ENCODE data around the gene CTXN1.
"Not testable (repeated sequence)": the region's sequence is repeated elsewhere in the genome, so short reads cannot be mapped to it uniquely, and the experiment has no call there.

CTXN1 gene

DNA sequence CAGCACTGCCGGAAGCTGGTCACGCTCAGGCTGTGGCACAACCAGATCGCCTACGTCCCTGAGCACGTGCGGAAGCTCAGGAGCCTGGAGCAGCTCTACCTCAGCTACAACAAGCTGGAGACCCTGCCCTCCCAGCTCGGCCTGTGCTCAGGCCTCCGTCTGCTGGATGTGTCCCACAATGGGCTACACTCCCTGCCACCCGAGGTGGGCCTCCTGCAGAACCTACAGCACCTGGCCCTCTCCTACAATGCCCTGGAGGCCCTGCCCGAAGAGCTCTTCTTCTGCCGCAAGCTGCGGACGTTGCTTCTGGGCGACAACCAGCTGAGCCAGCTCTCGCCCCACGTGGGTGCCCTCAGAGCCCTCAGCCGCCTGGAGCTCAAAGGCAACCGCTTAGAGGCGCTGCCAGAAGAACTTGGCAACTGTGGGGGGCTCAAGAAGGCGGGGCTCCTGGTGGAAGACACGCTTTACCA, 25.5 kb downstream of the CTXN1 start:
- DNase-seq (ENCODE audit: low read depth in 2 of 2) = no peak

DNA sequence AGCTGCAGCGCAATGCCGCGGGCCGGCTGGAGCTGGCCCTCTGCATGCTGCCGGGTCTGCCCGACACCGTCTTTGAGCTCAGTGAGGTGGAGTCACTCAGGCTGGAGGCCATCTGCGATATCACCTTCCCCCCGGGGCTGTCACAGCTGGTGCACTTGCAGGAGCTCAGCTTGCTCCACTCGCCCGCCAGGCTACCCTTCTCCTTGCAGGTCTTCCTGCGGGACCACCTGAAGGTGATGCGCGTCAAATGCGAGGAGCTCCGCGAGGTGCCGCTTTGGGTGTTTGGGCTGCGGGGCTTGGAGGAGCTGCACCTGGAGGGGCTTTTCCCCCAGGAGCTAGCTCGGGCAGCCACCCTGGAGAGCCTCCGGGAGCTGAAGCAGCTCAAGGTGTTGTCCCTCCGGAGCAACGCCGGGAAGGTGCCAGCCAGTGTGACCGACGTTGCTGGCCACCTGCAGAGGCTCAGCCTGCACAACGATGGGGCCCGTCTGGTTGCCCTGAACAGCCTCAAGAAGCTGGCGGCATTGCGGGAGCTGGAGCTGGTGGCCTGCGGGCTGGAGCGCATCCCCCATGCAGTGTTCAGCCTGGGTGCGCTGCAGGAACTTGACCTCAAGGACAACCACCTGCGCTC, 26.1 kb downstream of the CTXN1 start:
- no peak for DNase-seq (ENCODE audit: low read depth in 2 of 2)

DNA sequence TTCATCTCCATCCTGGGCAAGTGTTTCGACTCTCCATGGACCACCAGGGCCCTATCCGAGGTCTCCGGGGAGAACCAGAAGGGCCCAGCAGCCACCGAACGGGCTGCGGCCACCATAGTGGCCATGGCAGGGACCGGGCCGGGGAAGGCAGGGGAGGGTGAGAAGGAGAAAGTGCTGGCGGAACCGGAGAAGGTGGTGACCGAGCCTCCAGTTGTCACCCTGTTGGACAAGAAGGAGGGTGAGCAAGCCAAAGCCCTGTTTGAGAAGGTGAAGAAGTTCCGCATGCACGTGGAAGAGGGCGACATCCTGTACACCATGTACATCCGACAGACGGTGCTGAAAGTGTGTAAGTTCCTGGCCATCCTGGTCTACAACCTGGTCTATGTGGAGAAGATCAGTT, 27.0 kb downstream of the CTXN1 start:
- no peak for DNase-seq (ENCODE audit: low read depth in 2 of 2)

DNA sequence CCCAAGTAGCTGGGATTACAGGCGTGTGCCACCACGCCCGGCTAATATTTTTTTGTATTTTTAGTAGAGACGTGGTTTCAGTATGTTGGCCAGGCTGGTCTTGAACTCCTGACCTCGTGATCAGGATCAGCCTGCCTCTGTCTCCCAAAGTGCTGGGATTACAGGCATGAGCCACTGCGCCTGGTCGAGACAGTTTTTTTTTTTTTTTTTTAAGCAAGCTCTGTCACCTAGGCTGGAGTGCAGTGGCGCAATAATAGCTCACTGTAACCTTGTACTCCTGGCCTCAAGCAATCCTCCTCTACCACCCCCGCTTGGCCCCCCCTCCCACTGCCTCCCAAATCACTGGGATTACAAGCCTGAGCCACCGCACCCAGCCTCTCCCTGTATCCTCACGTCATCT, 28.6 kb downstream of the CTXN1 start:
- DNase-seq (ENCODE audit: low read depth in 2 of 2) = no peak

DNA sequence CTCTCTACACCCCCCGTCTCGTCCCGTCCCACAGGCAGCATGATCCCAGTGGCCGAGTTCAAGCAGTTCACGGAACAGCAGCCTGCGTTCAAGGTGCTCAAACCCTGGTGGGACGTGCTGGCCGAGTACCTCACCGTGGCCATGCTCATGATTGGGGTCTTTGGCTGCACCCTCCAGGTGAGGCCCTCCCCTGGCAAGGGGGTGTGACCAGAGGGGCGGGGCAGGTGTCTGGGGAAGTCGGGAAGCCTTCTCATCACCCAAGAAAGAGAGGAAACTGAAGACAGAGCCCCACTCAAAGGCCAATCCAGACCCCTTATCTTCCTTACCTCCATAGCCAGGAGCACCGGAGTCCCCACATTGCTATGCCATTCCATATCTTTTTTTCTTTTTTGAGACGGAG, 30.4 kb downstream of the CTXN1 start:
- no peak for DNase-seq (ENCODE audit: low read depth in 2 of 2)

DNA sequence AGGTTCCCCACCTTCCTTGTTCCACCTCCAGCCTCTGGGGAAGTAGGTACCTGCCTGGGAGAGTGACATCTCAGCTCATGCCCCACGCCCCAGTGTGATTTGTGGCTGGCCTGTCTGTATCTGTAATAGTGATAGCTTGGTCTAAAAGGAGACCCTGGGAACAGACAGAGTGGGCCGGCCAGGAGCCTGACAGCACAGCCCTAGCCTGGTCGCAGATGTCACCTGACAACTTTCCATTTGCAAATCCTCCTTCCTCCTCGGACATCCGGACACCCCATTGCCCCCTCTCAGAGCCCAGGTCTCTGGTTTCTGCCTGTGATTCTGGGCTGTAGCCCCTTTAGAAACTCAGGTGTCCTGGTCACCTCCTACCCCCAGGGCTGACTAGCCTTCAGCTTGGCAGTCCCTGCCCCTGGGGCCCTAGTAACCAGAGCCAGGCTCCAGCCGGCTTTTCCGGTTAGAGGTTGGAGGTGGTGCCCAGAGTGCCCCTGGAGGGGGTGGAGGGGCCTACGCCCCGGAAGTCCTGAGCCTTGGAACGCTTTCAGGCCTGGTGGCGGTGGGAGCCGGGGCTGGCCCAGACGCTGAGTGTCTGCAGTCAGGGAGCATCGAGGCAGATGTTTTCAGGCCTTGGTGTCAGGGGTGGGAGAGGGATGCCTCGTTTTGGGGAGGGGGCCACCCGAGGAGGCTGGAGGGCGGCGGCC, 31.2 kb downstream of the CTXN1 start:
- no peak for DNase-seq (ENCODE audit: low read depth in 2 of 2)

DNA sequence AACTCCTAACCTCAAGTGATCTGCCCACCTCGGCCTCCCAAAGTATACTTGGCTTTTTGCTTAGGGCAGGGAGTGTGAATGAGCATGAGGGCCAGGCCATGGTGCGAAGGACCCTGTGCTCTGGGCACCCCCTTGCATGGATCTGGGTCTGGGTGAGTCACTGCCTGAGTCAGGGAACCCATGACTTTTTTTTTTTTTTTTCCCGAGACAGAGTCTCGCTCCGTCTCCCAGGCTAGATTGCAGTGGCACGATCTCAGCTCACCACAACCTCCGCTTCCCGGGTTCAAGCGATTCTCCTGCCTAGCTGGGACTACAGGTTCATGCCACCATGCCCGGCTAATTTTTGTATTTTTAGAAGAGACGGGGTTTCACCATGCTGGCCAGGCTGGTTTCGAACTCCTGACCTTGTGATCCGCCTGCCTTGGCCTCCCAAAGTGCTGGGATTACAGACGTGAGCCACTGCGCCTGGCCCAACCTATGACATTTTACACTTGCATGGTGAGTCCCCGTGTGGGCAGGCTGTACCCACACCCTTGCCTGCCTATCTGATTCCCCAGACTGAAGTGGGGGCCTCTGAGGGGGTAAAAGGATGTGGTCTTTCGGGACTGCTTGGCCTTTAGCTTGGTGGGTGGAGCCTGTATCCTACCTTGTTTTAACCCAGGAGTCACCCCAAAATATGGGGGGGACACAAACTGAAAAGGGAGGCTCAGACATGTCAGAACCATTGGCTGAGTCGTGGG, 32.4 kb downstream of the CTXN1 start:
- DNase-seq (ENCODE audit: low read depth in 2 of 2) = not testable (repeated sequence)

DNA sequence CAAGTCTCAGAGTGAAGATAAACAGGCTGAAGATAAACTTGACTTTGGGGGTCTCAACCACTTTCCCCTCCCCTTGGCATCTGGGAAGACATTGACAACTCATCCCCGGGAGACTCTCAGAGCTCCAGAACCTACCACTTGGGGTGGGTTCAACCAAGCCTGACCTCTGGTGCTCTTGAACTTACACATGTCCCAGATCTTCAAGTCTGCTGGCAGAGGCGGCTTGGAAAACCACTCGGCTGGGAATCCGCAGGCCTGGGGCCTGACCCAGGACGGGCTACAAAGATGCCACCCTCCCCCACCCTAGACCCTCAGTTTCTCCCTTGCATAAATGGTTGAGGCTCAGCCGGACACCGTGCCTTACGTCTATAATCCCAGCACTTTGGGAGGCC, 37.1 kb downstream of the CTXN1 start:
- no peak for DNase-seq (ENCODE audit: low read depth in 2 of 2)

DNA sequence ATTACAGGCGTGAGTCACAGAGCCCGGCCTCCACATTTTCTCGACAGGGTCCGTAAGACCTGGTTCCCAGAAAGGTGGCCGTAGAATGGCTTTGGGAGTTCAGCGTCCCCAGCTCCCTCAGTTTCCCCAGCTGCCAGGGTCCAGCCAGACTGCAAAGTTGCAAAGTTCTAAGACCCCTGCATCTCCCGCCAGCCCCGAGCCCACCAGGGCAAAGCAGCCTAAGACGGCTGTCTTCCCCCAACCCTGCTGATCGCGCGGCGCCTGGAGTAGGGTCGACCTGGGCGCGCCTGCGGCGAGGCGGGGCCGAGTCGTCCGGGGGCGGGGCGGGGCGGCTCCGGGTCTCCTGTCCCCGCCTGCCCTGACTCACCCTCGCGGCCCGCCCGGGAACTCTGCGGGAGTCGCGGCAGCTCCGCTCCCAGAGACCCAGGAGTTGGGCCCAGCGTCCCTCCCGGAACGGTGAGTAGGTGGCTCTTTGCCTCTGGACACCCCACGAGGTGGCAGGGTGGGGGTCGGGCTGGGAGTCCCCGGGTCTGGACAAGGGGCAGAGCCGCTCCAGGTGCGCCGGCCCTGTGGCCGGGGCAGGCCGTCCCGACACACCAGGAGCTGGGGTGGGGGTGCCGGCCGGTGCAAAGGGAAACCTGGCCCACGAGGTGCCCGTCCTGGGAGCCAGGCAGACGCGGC, 37.6 kb downstream of the CTXN1 start, which contains the start of gene LRRC8E:
Gene LRRC8E (plus strand): TSS at position 366 of the 681 bp plus-strand sequence. CDS start 7,094 bp downstream, outside the sequence.
- DNase-seq (ENCODE audit: low read depth in 2 of 2) = no peak

DNA sequence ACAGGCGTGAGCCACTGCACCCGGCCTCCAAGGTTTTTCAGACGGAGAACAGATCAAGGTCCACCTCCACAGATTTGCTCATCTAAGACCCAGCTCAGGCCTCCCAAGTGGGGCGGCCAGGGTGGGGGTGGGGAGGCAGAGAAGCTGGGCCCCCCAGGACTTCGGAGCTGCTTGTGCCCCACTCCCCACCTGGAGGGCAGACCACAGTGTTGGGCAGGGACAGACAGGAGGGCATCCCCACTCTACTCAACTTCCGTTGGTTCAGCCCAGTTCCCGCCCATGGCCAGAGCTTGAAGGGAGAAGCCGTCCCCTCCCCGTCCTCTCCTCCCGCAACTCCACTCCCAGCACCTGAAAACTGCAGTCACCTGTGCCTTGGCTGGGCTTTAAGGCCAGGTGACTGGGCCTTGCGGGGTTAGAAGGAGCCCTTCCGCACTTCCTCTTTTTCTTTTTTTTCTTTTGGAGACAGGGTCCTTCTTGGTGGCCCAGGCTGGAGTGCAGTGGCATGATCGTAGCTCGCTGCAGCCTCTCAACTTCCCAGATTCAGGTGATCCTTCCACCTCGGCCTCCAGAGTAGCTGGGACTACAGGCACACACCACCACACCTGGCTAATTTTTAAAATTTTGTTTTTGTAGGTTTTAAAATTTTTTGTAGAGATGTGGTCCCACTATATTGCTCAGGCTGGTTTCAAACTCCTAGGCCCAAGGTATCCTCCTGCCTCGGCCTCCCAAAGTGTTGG, 38.4 kb downstream of the CTXN1 start:
- no peak for DNase-seq (ENCODE audit: low read depth in 2 of 2)

DNA sequence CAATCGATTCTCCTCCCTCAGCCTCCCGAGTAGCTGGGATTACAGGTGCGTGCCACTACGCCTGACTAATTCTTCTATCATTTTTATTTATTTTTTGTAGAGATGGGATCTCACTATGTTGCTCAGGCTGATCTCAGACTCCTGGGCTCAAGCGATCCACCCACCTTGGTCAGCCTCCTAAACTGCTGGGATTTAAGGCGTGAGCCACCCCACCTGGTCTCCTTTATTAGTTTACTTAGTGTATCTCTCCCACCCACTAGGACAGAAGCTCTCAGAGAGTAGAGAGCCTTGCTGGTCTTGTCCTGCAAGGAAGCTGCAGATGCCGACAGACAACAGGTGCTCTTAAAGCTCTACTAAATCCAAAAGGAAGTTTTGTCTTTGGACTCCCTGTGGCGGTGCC, 40.1 kb downstream of the CTXN1 start:
- no peak for DNase-seq (ENCODE audit: low read depth in 2 of 2)

DNA sequence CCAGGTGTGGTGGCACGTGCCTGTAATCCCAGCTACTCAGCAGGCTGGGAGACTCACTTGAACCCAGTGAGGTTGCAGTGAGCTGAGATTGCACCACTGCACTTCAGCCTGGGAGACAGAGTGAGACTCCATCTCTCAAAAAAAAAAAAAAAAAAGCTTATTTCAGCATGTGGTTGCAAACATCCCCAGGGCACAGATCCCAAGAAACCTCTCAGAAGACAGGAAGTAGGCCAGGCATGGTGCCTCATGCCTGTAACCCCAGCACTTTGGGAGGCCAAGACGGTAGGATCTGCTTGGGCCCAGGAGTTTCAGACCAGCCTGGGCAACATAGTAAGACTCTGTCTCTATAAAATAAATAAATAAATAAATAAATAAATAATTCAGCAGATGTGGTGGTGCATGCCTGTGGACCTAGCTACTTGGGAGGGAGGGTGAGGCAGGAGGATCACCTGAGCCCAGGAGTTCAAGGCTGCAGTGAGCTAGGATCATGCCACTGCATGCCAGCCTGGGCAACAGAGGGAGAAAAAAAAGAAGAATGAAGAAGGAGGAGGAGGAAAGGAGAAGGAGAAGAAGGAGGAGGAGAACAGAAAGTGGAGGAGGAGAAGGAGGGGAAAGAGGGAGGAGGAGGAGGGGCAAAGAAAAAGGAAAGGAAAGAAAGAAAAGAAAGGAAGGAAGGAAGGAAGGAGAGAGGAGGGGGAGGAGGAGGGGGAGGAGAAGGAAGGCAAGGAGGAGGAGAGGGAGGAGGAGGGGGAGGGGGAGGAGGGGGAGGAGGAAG, 42.0 kb downstream of the CTXN1 start:
- no peak for DNase-seq (ENCODE audit: low read depth in 2 of 2)

DNA sequence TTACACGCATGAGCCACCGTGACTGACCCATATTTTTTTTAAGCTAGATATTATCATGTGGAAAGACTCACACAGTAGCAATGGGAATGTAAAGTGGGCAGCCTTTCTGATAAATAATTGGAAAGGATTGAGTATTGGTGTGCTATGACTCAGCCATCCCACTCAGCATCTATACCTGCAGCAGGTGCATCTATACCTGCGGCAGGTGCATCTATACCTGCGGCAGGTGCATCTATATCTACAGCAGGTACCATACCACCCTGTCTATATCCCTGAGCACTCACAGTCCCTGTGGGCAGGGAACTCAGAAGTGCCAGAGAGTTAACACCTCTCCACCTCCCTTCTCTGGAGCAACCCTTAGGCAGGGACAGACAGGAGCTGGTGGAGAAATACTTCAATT, 42.8 kb downstream of the CTXN1 start:
- DNase-seq (ENCODE audit: low read depth in 2 of 2) = no peak

DNA sequence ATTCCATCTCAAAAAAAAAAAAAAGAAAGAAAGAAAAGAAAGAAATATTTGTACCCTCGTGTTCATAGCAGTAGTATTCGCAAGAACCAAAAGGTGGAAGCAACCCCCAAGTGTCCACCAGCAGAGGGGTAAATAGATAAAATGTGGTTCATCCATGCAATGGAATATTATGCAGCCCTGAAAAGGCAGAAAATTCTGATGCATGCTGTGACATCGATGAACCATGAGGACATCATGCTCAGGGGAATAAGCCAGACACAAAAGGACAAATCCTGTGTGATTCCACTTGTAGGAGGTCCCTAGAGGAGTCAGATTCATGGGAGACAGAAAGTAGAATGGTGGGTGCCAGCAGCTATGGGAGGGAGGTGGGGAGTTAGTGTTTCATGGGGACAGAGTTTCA, 44.0 kb downstream of the CTXN1 start:
- no peak for DNase-seq (ENCODE audit: low read depth in 2 of 2)

DNA sequence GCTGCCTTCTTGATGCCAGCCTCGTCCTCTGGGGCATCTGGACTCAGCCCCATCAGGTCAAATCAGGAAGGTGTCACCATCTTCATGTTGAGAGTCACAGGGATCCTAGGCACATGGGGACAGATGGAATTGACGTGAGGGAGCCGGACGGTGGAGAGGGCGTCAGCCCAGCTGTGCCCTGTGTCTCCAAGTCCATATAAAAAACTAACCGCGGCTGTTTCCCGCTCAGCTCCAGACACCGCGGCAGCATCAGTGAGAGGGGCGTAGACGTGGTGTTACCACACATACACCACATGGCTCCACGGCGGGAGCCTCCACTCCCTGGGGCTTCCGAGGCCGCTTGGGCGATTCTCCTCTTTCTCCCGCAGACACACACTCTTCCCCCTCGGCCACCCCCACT, 46.1 kb downstream of the CTXN1 start:
- no peak for DNase-seq (ENCODE audit: low read depth in 2 of 2)

DNA sequence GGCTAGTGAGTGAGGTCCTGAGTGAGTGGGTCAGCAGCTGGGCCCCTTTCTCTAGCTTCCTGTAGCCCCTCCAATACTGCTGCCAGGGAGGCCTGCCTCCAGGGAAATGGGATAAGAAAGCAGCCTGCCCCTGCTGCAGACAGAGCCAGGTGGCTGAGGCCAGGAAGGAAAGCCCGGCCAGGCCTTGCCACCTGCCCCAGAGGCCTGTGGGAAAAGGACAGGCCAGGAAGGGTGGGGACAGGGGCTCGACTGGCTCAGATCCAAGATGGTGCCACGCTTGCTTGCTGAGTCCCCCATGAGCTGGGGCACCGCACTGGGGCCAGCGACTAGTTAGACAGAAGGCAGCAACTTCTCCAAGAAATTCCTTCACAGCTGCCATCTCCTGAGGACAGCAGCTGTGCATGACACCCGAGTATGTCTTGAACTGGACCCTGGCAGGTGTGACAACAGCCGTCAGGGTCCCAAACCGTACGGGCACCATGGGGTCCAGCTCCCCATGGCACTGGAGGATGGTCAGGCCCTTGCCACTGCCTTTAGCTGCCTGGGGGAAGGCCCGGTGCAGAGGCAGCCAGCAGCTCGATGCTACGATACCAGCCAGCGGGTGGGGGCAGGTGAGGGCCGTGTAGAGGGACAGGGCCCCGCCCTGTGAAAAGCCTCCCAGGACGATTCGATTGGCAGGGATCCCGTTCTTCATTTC, 46.7 kb downstream of the CTXN1 start:
- no peak for DNase-seq (ENCODE audit: low read depth in 2 of 2)

DNA sequence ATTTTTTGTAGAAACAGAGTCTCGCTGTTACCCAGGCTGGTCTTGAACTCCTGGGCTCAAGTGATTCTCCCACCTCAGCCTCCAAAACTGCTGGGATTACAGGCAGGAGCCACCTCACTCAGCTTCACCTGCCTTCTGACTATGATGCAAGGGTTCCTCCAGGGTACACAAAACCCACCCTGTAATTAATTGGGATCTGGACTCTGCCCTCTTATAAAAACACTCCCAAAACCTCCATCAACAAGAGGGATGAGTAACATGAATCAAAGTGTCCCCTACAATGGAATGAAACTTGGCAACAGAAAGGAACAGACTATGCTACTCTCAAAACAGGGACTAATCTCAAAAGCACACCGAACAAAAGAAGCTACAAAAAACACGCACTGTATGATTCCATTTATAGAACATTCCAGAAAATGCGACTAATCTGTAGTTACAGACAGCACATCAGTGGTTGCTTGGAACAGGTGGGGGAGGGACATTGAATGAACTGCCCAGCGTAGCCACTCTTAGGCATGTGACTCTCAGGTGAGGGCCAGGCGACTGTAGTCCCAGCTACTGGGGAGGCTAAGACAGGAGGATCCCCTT, 48.6 kb downstream of the CTXN1 start:
- no peak for DNase-seq (ENCODE audit: low read depth in 2 of 2)

DNA sequence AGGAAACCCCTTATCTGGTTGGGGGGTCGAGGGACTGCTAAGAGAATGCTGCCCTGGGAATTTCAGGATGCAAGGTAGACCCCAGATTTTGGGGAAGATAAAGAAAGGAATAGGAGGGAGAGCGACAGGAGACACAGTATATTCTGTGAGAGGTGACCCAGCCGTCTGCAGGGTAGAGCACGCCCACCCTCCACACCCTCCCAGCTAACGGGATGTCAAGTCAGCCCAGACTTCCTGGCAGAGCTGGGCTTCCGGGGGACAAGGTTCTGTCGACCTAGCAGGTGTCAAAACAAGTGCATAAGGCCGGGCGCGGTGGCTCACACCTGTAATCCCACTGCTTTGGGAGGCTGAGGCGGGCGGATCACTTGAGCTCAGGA, 51.0 kb downstream of the CTXN1 start:
- DNase-seq (ENCODE audit: low read depth in 2 of 2) = no peak
